ENCODE data around the gene GGNBP2. TPM values are rescaled to one million over a fixed set of nuclear protein-coding genes. Genes with fewer than 3 reads are reported as not detected.
"Not testable (repeated sequence)": the region's sequence is repeated elsewhere in the genome, so short reads cannot be mapped to it uniquely, and the experiment has no call there.

The GGNBP2 gene
- total RNA-seq, 2 experiments from 2014 or later, result 64.7 to 67.1 TPM

DNA sequence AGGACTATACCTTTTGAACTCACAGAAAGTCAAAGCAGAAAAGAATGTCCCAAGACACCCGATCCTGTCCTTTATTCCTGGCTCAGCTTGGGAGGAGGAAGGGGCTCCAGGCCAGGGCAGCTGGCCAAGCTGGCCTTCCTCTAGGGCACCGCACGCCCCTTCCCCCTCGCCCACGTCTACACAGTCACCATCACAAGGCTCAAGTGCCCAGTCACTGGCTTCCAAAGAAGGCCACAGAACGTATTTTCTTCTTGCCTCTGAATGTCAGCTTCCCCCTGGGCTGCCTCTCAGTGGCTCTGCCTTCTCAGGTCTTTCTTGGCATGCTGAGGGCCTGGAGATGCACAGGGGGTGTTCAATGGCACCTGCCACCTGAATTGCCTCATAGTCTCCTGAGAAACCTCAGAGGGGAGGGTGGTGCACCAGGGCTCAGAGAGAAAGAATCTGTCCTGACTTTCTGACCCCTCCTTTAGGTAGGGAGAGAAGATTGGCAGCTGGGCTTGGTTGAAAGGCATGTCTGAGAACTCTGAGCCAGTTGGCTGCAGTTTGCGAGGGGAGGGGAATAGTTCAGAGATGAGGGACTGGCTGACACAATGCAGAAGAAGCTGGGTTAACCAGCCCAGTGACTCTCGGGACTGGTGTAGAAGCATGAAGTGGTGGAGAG, 49.1 kb downstream of the GGNBP2 start:
- ChIA-PET CTCF (interaction anchor here (1.1 to 2.6 kb wide), 2 partner anchors 9 to 28 kb away, joined by 4 to 11 read pairs; partner anchors contain the start of gene MRM1), POLR2A (interaction anchor here (1.8 kb wide), 1 partner anchor 8 kb away, joined by 5 read pairs; the partner anchor contains the start of gene MRM1)

DNA sequence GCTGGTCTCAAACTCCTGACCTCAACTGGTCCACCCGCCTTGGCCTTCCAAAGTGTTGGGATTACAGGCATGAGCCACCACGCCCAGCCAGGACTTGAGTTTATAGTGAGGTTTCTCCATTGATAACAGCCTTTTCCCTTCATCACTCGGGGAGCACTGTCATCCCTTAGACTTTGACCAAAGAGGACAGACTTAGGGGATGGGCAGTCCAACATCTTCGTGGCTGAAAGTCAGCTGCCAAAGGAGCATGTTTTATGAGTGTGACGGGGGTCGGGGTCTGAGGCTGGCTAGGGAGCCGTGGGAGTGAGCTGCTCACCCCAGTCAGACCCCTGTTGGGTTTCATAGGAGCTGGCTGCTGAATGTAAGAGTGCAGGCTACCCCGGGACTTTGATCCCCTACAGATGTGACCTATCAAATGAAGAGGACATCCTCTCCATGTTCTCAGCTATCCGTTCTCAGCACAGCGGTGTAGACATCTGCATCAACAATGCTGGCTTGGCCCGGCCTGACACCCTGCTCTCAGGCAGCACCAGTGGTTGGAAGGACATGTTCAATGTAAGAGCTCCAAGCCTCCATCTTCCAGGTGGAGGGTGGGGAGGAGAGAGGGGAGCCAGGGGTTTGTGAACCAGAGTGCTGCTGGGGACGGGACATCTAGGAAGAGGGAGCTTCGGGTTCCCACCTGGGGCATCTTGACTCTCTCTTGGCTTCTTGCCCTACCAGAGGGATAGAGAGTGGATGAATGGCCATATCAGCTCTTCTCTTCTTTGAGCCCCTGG, 50.1 kb downstream of the GGNBP2 start:
- POLR2A ChIA-PET, result interaction anchor here (0.6 kb wide), 1 partner anchor 44 kb away, joined by 3 read pairs; no protein-coding TSS in a partner anchor

DNA sequence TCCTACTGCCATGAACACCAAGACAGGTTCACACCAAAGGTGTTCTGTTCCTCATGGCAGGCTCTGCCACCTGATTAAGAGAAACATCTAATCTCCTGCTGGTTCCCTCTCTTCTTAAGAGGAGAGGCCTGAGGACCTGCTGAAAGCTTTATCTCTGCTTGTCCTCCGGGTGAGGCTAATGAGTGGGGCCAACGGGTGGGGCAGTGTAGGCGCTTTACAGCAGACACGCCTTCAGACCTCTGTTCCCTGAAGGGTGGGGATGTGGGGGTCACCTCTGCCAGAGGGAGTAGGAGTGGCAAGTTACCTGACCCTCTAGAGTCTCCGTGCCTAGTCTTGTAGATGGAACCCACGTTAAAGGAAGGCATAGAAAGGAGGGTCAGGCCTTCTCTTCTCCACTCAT, 52.5 kb downstream of the GGNBP2 start:
- POLR2A ChIA-PET, result no interaction called here
- CTCF ChIA-PET, result no interaction called here

More for the DNA sequence above, 50.1 kb downstream of the GGNBP2 start:
- CTCF ChIA-PET, result no interaction called here

DNA sequence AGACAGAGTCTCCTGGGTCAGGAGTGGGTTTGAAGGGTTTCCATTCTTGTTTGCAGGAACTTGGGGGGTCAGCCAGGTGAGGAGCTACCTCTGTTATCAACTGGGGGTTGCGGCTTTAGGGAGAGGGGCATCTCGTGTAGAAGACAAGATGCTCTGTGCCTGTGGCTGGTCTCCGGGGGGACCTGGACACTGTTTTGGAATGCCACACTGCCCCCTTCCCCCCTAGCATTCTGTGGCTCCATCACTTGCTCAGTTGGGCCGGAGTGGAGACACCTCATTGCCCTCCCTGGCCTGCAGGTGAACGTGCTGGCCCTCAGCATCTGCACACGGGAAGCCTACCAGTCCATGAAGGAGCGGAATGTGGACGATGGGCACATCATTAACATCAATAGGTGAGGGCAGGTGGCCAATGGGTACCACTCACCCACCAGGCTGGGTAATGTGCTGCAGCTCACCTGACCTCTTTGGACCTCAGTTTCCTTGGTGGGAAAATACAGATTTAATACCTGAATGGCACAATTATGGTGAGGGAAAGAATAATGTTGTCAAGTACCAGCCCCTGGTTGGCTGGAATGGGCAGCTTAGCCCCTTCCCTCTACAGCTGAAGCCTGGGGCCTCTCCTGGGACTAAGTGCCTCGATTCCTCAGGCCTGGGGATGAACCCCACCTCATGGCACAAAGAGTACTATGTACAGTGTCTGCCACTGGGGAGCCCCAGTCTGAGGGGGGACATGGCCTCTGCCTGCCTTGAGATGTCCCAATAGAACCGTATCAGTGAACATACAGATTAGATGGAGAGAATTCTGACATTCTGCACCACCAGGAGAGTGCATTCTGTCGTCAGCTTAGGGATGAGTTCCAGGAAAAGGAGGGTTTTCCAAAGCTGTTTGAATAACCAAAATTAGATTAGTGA, 53.4 kb downstream of the GGNBP2 start:
- CTCF ChIA-PET, result no interaction called here
- POLR2A ChIA-PET, result no interaction called here

DNA sequence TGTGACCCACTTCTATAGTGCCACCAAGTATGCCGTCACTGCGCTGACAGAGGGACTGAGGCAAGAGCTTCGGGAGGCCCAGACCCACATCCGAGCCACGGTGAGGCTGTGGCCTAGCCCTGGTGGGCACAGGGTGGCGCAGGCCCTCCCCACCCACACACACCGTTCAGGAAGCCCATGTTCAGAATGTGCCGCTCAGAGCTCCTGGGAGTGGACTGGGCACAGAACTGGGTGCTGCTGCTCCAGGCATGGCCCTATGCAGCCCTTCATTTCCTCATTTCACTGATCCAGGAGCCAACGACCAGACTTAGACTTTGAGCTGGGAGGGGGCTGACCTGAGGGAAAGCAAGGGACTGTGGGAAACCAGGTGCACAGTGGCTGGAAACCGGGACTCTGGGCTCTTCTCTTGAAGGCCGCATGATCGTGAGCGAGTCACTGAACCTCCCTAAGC, 54.3 kb downstream of the GGNBP2 start:
- POLR2A ChIA-PET, result no interaction called here
- CTCF ChIA-PET, result no interaction called here

DNA sequence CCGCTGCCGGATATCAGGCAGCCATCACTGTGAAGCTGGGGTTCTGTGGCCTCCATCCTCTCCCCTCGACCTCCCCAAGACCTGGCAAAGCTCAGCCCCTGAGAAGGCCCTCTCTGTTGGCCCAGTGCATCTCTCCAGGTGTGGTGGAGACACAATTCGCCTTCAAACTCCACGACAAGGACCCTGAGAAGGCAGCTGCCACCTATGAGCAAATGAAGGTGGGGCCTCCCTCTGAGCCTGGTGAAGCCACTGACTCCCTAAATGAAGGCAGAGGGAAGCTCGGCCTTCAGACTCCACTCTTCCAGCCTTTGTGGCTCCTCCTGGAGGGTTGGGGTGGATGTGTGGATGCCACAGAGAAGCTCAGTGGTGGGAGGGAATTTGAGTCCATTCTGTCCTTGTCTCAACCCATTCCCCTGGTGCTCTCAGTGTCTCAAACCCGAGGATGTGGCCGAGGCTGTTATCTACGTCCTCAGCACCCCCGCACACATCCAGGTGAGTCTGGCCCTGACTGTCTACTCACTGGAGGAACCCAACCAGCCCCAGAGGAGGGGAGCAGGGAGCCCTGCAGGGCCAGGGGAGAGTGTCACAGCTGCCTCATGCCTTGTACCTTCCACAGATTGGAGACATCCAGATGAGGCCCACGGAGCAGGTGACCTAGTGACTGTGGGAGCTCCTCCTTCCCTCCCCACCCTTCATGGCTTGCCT, 55.0 kb downstream of the GGNBP2 start:
- ChIA-PET CTCF (interaction anchor here (1.2 kb wide), 1 partner anchor 10 kb away, joined by 3 read pairs; no protein-coding TSS in a partner anchor), POLR2A (no interaction called here)

DNA sequence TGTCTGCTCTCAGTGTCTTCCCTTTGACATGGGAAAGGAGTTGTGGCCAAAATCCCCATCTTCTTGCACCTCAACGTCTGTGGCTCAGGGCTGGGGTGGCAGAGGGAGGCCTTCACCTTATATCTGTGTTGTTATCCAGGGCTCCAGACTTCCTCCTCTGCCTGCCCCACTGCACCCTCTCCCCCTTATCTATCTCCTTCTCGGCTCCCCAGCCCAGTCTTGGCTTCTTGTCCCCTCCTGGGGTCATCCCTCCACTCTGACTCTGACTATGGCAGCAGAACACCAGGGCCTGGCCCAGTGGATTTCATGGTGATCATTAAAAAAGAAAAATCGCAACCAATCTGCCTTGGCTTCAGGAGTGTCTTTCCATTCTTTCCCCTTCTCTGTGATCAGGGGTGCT, 55.7 kb downstream of the GGNBP2 start:
- ChIA-PET CTCF (interaction anchor here (1.2 to 1.4 kb wide), 2 partner anchors 11 to 56 kb away, joined by 3 to 4 read pairs; partner anchors contain the start of gene GGNBP2), POLR2A (interaction anchor here (0.5 to 3.7 kb wide), 4 partner anchors 9 to 759 kb away, joined by 3 to 15 read pairs (median 6); partner anchors contain the start of genes DHRS11, GGNBP2, MYO19 and PIGW)

DNA sequence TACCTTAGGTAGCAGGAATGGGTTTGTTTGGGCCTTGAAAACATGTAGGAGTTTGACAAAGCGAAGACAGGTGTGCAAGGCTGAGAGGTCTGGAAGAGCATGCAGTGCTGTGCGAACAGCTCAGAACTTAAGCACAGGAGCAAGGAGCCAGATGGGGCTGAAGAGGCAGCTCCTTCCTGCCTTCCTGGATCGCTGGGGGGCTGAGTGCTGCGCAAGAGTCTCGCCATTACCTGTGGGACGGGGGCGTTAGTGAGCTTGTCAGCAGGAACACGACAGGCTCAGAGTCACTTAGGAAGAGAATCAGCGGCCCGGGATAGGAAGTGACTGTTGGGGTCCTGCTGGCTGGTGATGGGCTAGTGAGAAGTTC, 56.2 kb downstream of the GGNBP2 start:
- ChIA-PET POLR2A (interaction anchor here (0.5 to 3.7 kb wide), 5 partner anchors 10 to 758 kb away, joined by 3 to 15 read pairs (median 4); partner anchors contain the start of genes DHRS11, GGNBP2, MYO19 and PIGW), CTCF (interaction anchor here (1.0 to 2.6 kb wide), 6 partner anchors 11 to 67 kb away, joined by 3 to 8 read pairs (median 4); partner anchors contain the start of genes GGNBP2, MYO19 and PIGW)

DNA sequence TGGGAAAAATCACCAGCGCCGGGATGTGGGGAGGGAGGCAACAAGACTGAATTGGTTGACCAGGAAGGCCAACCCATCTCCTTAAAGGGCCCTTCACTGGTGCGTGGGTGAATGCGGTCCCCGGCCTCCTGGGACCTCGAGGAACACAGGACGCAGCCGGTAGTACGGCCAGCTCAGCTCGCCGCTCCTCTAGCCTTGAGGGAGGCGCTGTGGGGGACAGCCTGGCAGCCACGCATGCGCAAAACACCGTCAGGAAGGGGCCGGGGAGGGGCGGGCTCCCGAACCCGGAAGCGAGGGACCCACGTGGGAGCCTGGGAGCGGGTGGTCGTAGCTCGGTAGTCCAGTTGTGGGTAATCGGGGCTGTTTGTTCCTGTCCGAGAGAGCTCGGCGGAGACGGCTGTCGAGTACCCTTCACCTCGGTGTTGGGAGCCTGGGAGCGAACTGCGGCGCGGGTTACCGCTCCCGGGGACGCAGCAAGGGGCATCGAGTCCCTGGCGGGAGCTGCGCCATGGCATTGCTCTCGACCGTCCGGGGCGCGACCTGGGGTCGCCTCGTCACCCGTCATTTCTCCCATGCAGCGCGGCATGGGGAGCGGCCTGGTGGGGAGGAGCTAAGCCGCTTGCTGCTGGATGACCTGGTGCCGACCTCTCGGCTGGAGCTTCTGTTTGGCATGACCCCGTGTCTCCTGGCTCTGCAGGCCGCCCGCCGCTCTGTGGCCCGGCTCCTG, 56.7 kb downstream of the GGNBP2 start, which contains the start of gene MRM1:
Gene MRM1 (plus strand): TSS at position 281 of the 727 bp plus-strand sequence. CDS start 228 bp downstream, at position 509.
- CTCF ChIA-PET, result interaction anchor here (0.8 to 2.6 kb wide), 12 partner anchors 9 to 154 kb away, joined by 3 to 11 read pairs (median 4); partner anchors contain the start of genes DHRS11, GGNBP2, MYO19 and PIGW
- POLR2A ChIA-PET, result interaction anchor here (1.0 to 3.7 kb wide), 4 partner anchors 9 to 67 kb away, joined by 4 to 15 read pairs (median 6); partner anchors contain the start of genes GGNBP2, MYO19 and PIGW

DNA sequence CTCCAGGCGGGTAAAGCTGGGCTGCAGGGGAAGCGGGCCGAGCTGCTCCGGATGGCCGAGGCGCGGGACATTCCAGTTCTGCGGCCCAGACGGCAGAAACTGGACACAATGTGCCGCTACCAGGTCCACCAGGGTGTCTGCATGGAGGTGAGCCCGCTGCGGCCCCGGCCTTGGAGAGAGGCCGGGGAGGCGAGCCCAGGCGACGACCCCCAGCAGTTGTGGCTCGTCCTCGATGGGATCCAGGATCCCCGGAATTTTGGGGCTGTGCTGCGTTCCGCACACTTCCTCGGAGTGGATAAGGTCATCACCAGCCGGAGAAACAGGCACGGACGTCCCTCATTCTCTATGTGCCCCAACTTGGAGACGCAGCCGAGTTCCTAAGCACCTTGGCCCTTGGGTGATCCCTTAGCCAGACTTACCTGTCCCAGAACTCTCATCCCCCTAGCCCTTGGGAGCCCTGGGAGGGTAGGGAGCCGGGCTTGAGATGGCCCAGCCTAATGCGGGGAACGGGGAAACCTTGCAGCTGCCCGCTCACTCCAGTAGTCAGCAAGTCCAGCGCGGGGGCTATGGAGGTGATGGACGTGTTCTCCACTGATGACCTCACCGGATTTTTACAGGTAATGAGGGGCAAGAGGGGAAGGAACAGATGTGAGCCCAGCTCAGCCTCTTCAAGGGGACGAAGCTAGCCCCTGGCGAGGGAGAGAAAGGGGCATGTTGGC, 57.5 kb downstream of the GGNBP2 start:
- POLR2A ChIA-PET, result interaction anchor here (0.7 to 3.7 kb wide), 5 partner anchors 9 to 347 kb away, joined by 3 to 15 read pairs (median 5); partner anchors contain the start of genes GGNBP2, MYO19 and PIGW
- CTCF ChIA-PET, result interaction anchor here (0.6 to 2.6 kb wide), 17 partner anchors 10 to 526 kb away, joined by 3 to 11 read pairs (median 4); partner anchors contain the start of genes DHRS11, GGNBP2, MYO19 and PIGW

DNA sequence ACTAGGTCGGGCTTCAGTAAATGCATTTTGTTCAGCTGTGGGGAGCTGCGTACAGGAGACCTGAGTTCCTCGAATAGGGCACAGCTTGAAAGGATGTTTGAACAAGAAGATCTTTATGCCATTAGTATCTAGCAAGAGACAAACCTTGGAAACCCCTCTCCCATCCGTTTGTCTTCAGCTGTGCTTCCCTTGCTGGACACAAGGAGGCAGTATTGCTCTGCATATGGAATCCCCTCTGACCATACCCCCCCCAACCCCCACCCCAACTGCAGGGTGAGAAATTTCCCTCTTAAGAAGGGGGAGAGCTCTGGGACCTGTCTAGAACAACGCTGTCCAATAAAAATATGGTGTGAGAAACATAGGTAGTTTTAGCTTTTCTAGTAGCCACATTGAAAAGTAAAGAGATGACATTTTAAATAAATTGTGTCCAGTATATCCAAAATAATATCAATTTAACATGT, 58.2 kb downstream of the GGNBP2 start:
- ChIA-PET POLR2A (interaction anchor here (0.7 to 3.7 kb wide), 3 partner anchors 12 to 346 kb away, joined by 3 to 15 read pairs (median 3); partner anchors contain the start of genes DHRS11 and GGNBP2), CTCF (interaction anchor here (0.6 to 2.6 kb wide), 16 partner anchors 9 to 894 kb away, joined by 3 to 11 read pairs (median 4); partner anchors contain the start of gene DHRS11)

DNA sequence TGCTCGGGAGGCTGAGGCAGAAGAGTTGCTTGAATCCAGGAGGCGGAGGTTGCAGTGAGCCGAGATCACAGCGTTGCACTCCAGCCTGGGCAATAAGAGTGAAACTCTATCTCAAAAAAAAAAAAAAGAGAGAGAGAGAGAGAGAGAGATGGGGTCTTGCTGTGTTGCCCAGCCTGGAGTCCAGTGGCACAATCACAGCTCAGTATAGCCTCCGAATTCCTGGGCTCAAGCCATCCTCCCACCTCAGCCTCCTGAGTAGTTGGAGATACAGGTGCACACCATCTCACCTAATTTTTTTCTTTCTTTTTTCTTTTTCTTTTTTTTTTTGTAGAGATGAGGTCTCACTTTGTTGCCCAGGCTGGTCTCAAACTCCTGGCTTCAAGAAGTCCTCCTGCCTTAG, 60.3 kb downstream of the GGNBP2 start:
- POLR2A ChIA-PET, result not testable (repeated sequence)

DNA sequence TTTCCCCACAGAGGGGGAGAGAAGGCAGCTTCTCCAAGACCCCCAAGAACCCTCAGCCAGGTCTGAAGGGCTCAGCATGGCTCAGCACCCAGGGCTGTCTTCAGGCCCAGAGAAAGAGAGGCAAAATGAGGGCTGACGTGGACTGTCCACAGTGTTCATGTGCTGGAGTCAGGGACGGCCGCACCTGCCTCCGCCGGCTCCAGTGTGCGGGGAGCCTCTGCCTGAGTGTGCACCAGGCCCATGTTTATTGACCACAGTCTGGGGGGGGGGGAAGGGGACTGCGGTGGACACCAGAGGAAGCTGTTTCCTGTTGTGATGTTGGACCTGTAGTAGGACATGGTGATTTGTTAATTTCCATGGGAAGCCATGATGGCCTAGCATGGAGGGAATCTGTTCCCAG, 63.6 kb downstream of the GGNBP2 start:
- ChIA-PET POLR2A (no interaction called here), CTCF (interaction anchor here (1.2 kb wide), 1 partner anchor 144 kb away, joined by 3 read pairs; no protein-coding TSS in a partner anchor)

More for the DNA sequence above, 60.3 kb downstream of the GGNBP2 start:
- CTCF ChIA-PET, result not testable (repeated sequence)

DNA sequence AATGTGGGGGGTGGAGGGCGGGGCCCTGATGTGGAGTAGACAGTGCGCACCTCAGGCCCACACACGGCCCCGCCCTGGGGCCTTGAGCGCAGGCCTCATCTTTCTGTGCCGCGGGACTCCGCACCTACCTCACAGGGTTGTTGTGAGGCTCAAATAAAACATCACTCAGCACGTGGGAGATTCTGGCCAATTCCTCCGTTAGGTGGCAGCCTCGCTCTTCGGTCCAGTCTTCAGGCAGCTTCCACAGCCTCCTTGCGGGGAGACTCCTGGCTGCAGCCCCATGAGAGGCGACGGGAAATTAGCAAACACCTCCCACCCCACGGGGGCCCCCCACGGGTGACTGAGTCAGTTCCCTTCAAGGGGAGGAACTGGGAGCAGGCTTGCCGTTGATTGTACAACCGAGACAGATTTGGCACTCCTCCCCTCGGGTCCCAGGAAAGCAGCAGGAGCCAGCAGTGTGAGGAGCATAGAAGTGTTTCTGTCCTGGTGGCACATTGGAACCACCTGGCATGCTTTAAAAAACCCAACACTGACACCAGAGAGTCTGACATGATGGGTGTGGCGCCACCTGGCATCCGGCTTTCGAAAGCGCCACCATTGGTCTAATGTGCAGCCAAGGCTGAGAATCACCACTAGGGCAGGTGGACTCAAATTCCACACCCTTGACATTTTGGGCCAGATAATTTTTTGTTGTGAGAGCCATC, 64.2 kb downstream of the GGNBP2 start:
- ChIA-PET POLR2A (no interaction called here), CTCF (no interaction called here)

DNA sequence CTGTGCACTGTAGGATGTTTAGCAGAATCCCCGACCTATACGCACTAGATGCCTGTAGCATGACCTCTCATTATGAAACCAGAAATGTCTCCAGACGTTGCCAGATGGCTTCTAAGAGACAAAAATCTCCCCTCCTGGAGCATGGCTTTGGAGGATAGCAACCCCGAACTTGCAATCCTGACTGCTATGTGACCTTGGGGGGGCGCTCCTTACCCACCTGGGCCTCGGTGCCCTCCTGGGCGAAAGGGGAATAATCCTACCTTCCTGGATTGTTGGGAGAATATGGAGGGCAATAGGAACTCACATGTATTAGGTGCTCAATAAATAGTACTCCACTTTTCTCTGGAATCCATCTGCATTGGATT, 64.8 kb downstream of the GGNBP2 start:
- ChIA-PET POLR2A (no interaction called here), CTCF (no interaction called here)

DNA sequence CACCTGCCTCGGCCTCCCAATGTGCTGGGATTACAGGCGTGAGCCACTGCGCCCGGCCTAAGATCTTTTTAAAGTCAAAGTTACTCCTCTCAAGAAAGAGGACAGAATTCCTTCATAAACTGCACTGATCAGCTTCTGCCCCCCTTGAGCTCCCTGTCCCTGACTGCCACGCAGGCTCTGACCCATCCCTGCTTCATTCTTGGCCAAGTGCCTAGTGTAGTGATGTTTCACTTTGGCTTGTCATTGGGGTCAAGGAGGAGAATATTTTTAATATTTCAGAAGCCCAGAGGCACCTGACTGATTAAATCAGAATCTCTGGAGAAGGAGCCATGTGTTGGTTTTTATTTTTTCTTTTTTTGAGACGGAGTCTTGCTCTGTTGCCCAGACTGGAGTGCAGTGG, 65.8 kb downstream of the GGNBP2 start:
- CTCF ChIA-PET, result interaction anchor here (2.5 kb wide), 1 partner anchor 8 kb away, joined by 8 read pairs; the partner anchor contains the start of gene MRM1
- POLR2A ChIA-PET, result no interaction called here

Data from activated CD8-positive, alpha-beta memory T cell treated with anti-CD3 and anti-CD28 coated beads for 36 hours (primary cell).